ENCODE measurements around the gene PIGV. TPM values are rescaled to one million over a fixed set of nuclear protein-coding genes. Genes with fewer than 3 reads are reported as not detected.
"Not testable (repeated sequence)": the region's sequence is repeated elsewhere in the genome, so short reads cannot be mapped to it uniquely, and the experiment has no call there.

The PIGV gene
- total RNA-seq, 1 experiment from 2014 or later = 15.7 TPM

DNA sequence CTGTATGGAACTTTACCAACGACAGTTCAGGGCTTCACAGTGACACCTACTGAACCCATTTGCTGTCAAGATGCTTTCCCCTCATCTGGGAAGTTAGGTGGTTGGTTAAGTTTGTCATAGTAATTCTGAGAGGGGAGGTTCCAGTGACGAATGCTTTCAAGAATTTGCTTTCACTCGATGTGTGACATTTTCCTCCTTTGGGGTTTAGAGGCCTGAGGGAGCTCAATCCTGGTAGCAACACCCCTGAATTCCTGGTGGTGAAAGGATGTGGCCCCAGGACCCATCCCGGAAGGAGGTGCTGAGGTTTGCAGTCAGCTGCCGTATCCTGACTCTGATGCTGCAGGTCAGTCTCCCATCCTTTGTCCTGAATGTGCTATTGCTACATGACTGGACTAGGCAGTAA lies 2.8 kb downstream of the PIGV start:
- no peak overlapping the region for H3K4me2 ChIP-seq (ENCODE audit: low read depth, low read length, poor library complexity, severe bottlenecking)
- no peaks in the 10 kb centered on the region; the same call in 1 of the 2 replicates for H3K79me2 ChIP-seq (ENCODE audit: low read length)
- H3K4me1 ChIP-seq (ENCODE audit: low read length) = peaks cover 34% of the 10 kb centered on the region
- no peaks in the 10 kb centered on the region for H3K9me2 ChIP-seq (replicated peaks; ENCODE audit: insufficient read depth, low read length)
- H3K9me3 ChIP-seq (ENCODE audit: low read length) = no peaks in the 10 kb centered on the region
- H3K4me3 ChIP-seq (ENCODE audit: low read length) = no peak overlapping the region
- H4K20me1 ChIP-seq (ENCODE audit: insufficient read depth, low read depth, low read length) = no peaks in the 10 kb centered on the region
- DNase-seq = no peak
- no peak overlapping the region for H3K27ac ChIP-seq (ENCODE audit: low read length)
- H2AFZ ChIP-seq (ENCODE audit: low read length) = no peak overlapping the region
- no peaks in the 10 kb centered on the region for H3K36me3 ChIP-seq (ENCODE audit: insufficient read depth, low read length)
- H3K9ac ChIP-seq (ENCODE audit: low read length) = peak overlapping the region; percentile 31; the same call in 1 of the 2 replicates
- no peaks in the 10 kb centered on the region for H3K27me3 ChIP-seq (ENCODE audit: low read length)

DNA sequence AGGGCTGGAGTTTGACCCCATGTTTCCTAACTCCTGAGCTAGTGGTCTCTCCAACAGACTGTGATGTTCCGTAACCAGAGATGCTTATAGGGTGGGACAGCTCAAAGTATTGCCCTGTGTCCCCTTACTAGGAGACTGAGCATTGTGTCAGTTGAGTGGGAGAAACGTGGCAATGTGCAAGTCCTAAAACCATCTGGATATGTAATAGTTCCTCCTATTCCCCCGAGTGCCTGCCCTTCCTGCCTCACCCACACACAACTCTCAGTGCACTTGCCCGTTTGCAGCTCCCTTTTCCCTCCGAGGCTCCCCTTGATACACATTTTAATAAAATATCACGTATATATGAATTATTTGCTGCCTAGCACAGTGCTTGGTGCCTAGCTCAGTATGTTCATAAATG lies 3.4 kb downstream of the PIGV start:
- Histone ChIP-seq H3K27me3 (ENCODE audit: low read length) (no peaks in the 10 kb centered on the region), H3K9me2 (replicated peaks; ENCODE audit: insufficient read depth, low read length) (no peaks in the 10 kb centered on the region), H3K9me3 (ENCODE audit: low read length) (no peaks in the 10 kb centered on the region), H3K79me2 (ENCODE audit: low read length) (no peaks in the 10 kb centered on the region; the same call in 1 of the 2 replicates), H4K20me1 (ENCODE audit: insufficient read depth, low read depth, low read length) (no peaks in the 10 kb centered on the region), H3K4me2 (ENCODE audit: low read depth, low read length, poor library complexity, severe bottlenecking) (no peak overlapping the region), H3K27ac (ENCODE audit: low read length) (no peak overlapping the region), H3K4me1 (ENCODE audit: low read length) (peaks cover 28% of the 10 kb centered on the region), H3K36me3 (ENCODE audit: insufficient read depth, low read length) (no peaks in the 10 kb centered on the region), H2AFZ (ENCODE audit: low read length) (no peak overlapping the region), H3K9ac (ENCODE audit: low read length) (no peak overlapping the region), H3K4me3 (ENCODE audit: low read length) (no peak overlapping the region)
- no peak for DNase-seq

DNA sequence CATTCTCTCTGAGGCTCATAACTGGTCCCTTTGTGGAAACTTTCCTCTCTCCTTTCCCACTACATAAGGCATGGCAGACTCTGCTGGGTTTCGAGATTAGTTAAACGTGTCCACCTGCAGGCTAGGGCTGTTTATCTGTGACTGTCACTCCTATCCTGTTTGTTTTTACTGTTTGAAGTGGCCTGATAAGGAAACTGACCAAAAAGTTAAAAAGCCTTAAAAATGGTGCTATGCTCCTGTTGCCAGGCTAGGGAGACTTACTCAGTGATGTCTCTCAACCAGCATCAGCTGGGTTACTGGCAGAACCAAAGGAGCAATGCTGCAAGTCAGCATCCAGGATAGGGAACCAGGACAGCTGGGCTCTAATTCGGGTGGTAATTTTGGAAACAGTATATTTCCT lies 3.9 kb downstream of the PIGV start:
- Histone ChIP-seq H3K27ac (ENCODE audit: low read length) (no peak overlapping the region), H3K4me3 (ENCODE audit: low read length) (no peak overlapping the region), H3K27me3 (ENCODE audit: low read length) (no peaks in the 10 kb centered on the region), H3K36me3 (ENCODE audit: insufficient read depth, low read length) (no peaks in the 10 kb centered on the region), H3K79me2 (ENCODE audit: low read length) (no peaks in the 10 kb centered on the region; the same call in 1 of the 2 replicates), H3K4me1 (ENCODE audit: low read length) (peaks cover 23% of the 10 kb centered on the region), H3K9ac (ENCODE audit: low read length) (no peak overlapping the region), H4K20me1 (ENCODE audit: insufficient read depth, low read depth, low read length) (no peaks in the 10 kb centered on the region), H2AFZ (ENCODE audit: low read length) (no peak overlapping the region), H3K9me3 (ENCODE audit: low read length) (no peaks in the 10 kb centered on the region), H3K4me2 (ENCODE audit: low read depth, low read length, poor library complexity, severe bottlenecking) (no peak overlapping the region), H3K9me2 (replicated peaks; ENCODE audit: insufficient read depth, low read length) (no peaks in the 10 kb centered on the region)
- DNase-seq = no peak

DNA sequence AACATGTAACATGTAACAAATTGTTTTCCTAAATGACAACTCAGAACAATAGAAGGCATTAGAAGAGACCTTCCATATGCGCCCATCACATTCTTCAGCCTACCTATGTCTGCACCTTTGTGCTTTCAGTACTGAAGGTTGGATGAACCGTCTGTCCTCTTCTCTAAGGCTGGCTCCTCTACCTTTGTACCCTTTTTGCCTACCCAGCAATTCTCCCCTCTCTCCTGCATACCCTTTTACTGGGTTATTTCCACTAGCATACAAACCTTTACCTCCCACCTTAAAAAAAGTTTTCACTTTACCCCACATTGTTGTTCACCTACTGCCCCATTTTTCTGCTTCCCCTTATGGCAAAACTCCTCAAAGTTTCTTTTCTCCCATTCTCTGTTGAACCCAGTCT lies 5.2 kb downstream of the PIGV start:
- DNase-seq = no peak
- H3K9me2 ChIP-seq (replicated peaks; ENCODE audit: insufficient read depth, low read length) = no peaks in the 10 kb centered on the region
- no peaks in the 10 kb centered on the region for H3K27me3 ChIP-seq (ENCODE audit: low read length)
- H4K20me1 ChIP-seq (ENCODE audit: insufficient read depth, low read depth, low read length) = no peaks in the 10 kb centered on the region; the same call in 1 of the 2 replicates
- no peaks in the 10 kb centered on the region; the same call in 1 of the 2 replicates for H3K79me2 ChIP-seq (ENCODE audit: low read length)
- no peak overlapping the region for H3K4me2 ChIP-seq (ENCODE audit: low read depth, low read length, poor library complexity, severe bottlenecking)
- H3K4me3 ChIP-seq (ENCODE audit: low read length) = no peak overlapping the region
- H3K4me1 ChIP-seq (ENCODE audit: low read length) = peaks cover 14% of the 10 kb centered on the region
- no peaks in the 10 kb centered on the region for H3K9me3 ChIP-seq (ENCODE audit: low read length)
- no peaks in the 10 kb centered on the region for H3K36me3 ChIP-seq (ENCODE audit: insufficient read depth, low read length)
- no peak overlapping the region for H2AFZ ChIP-seq (ENCODE audit: low read length)
- no peak overlapping the region for H3K27ac ChIP-seq (ENCODE audit: low read length)
- H3K9ac ChIP-seq (ENCODE audit: low read length) = no peak overlapping the region

DNA sequence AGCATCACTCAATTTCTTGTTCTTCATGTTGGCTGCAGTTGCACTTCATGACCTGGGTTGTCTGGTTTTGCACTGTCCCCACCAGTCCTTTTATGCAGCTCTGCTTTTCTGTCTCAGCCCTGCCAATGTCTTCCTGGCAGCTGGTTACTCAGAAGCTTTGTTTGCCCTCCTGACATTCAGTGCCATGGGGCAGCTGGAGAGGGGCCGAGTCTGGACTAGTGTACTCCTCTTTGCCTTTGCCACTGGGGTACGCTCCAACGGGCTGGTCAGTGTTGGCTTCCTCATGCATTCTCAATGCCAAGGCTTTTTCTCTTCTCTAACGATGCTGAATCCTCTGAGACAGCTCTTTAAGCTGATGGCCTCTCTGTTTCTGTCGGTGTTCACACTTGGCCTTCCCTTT lies 6.6 kb downstream of the PIGV start:
- Histone ChIP-seq H3K36me3 (ENCODE audit: insufficient read depth, low read length) (no peaks in the 10 kb centered on the region), H3K27me3 (ENCODE audit: low read length) (no peaks in the 10 kb centered on the region), H3K4me2 (ENCODE audit: low read depth, low read length, poor library complexity, severe bottlenecking) (no peak overlapping the region), H3K9ac (ENCODE audit: low read length) (no peak overlapping the region), H3K4me3 (ENCODE audit: low read length) (no peak overlapping the region), H2AFZ (ENCODE audit: low read length) (no peak overlapping the region), H3K9me2 (replicated peaks; ENCODE audit: insufficient read depth, low read length) (no peaks in the 10 kb centered on the region), H3K4me1 (ENCODE audit: low read length) (peaks cover 8% of the 10 kb centered on the region), H3K79me2 (ENCODE audit: low read length) (no peaks in the 10 kb centered on the region), H3K27ac (ENCODE audit: low read length) (no peak overlapping the region), H4K20me1 (ENCODE audit: insufficient read depth, low read depth, low read length) (no peaks in the 10 kb centered on the region; the same call in 1 of the 2 replicates), H3K9me3 (ENCODE audit: low read length) (no peaks in the 10 kb centered on the region)
- DNase-seq = no peak

DNA sequence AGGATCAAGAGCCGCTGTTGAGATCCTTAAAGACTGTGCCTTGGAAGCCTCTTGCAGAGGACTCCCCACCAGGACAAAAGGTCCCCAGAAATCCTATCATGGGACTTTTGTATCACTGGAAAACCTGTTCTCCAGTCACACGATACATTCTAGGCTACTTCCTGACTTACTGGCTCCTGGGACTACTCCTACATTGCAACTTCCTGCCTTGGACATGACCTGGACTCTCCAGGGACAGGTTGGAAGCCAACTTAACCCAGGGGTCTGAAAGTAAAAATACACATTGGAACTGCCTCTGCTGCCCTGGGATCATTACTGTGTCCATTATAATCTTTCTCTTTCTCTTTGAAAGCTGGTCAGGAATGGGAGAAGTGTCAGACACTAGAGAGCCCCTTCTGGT lies 9.9 kb downstream of the PIGV start:
- Histone ChIP-seq H3K9me2 (replicated peaks; ENCODE audit: insufficient read depth, low read length) (no peaks in the 10 kb centered on the region), H3K4me1 (ENCODE audit: low read length) (no peaks in the 10 kb centered on the region), H3K27ac (ENCODE audit: low read length) (no peak overlapping the region), H3K79me2 (ENCODE audit: low read length) (no peaks in the 10 kb centered on the region), H3K9me3 (ENCODE audit: low read length) (no peaks in the 10 kb centered on the region), H3K27me3 (ENCODE audit: low read length) (no peaks in the 10 kb centered on the region), H3K4me2 (ENCODE audit: low read depth, low read length, poor library complexity, severe bottlenecking) (no peak overlapping the region), H3K36me3 (ENCODE audit: insufficient read depth, low read length) (no peaks in the 10 kb centered on the region), H3K4me3 (ENCODE audit: low read length) (no peak overlapping the region), H4K20me1 (ENCODE audit: insufficient read depth, low read depth, low read length) (no peaks in the 10 kb centered on the region; the same call in 1 of the 2 replicates), H3K9ac (ENCODE audit: low read length) (no peak overlapping the region), H2AFZ (ENCODE audit: low read length) (no peak overlapping the region)
- no peak for DNase-seq

DNA sequence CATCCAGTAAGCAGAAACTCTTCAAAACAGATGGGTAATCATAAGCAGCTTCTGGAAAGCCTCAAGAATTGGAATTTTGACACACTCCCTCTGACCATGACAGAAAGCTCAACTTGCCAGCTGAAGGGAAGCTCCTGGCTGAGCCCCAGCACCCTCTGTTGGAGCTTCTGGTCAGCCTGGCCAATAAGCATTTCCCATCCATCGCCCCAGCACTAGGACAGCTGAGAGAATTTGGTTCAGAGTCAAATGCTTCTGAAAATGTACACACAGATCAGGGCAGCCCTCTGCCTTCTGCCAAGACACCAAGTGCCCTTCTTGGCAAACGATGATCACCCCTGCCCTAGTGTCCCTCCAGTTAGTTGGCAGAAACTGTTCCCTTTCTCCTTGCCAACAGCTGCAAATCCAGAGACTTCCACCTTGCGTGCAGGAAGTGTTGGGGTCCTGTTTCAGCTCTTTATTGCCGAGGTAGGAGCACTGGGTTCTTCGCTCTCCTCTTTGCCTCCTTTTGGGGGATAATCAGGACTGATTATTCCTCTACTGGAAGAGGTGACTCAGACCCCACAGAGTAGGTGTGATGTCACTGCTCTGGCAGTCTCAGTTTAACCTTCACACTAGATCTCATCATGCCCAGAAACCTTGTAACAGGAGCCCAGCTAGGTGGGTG lies 11.9 kb downstream of the PIGV start:
- H3K4me3 ChIP-seq (ENCODE audit: low read length) = no peak overlapping the region
- H3K9ac ChIP-seq (ENCODE audit: low read length) = no peak overlapping the region
- no peaks in the 10 kb centered on the region for H3K4me1 ChIP-seq (ENCODE audit: low read length)
- no peak overlapping the region for H3K4me2 ChIP-seq (ENCODE audit: low read depth, low read length, poor library complexity, severe bottlenecking)
- DNase-seq = no peak
- no peak overlapping the region for H2AFZ ChIP-seq (ENCODE audit: low read length)
- H3K9me2 ChIP-seq (replicated peaks; ENCODE audit: insufficient read depth, low read length) = no peaks in the 10 kb centered on the region
- H4K20me1 ChIP-seq (ENCODE audit: insufficient read depth, low read depth, low read length) = no peaks in the 10 kb centered on the region; the same call in 1 of the 2 replicates
- H3K79me2 ChIP-seq (ENCODE audit: low read length) = no peaks in the 10 kb centered on the region
- H3K9me3 ChIP-seq (ENCODE audit: low read length) = no peaks in the 10 kb centered on the region
- H3K27me3 ChIP-seq (ENCODE audit: low read length) = no peaks in the 10 kb centered on the region
- H3K27ac ChIP-seq (ENCODE audit: low read length) = no peak overlapping the region
- H3K36me3 ChIP-seq (ENCODE audit: insufficient read depth, low read length) = no peaks in the 10 kb centered on the region

DNA sequence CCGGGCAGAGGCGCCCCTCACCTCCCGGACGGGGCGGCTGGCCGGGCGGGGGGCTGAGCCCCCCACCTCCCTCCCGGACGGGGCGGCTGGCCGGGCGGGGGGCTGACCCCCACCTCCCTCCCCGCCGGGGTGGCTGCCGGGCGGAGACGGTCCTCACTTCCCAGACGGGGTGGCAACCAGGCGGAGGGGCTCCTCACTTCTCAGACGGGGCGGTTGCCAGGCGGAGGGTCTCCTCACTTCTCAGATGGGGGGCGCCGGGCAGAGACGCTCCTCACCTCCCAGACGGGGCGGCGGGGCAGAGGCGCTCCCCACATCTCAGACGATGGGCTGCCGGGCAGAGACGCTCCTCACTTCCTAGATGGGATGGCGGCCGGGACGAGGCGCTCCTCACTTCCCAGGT lies 16.2 kb downstream of the PIGV start:
- H3K9ac ChIP-seq (ENCODE audit: low read length); H3K4me2 ChIP-seq (ENCODE audit: low read depth, low read length, poor library complexity, severe bottlenecking); H3K4me1 ChIP-seq (ENCODE audit: low read length); H3K36me3 ChIP-seq (ENCODE audit: insufficient read depth, low read length); H2AFZ ChIP-seq (ENCODE audit: low read length); H3K9me2 ChIP-seq (replicated peaks; ENCODE audit: insufficient read depth, low read length); H3K27me3 ChIP-seq (ENCODE audit: low read length); H3K27ac ChIP-seq (ENCODE audit: low read length); H4K20me1 ChIP-seq (ENCODE audit: insufficient read depth, low read depth, low read length); H3K9me3 ChIP-seq (ENCODE audit: low read length); DNase-seq; H3K79me2 ChIP-seq (ENCODE audit: low read length); H3K4me3 ChIP-seq (ENCODE audit: low read length): not testable (repeated sequence)
